HG02798 (cell line): ENCODE measurements around the gene MAPKAPK3.
"Not testable (repeated sequence)": the region's sequence is repeated elsewhere in the genome, so short reads cannot be mapped to it uniquely, and the experiment has no call there.

Experiments
- ATAC-seq: cut with Tn5 transposase; IDR thresholded peaks from one replicate; pipeline ENCODE4 v1.9.1; 2021; ENCODE audit warnings: mild to moderate bottlenecking; ENCODE audit not compliant: unreplicated experiment, poor library complexity

Gene MAPKAPK3

GRCh38 chr3:50675179-50676030 is 58.5 kb downstream of the MAPKAPK3 start:
- peak; percentile 29 for ATAC-seq

- no peak for ATAC-seq
These were observed 59.2 kb downstream of the MAPKAPK3 start for GRCh38 chr3:50676031-50676705.

- ATAC-seq = no peak
These were observed 70.3 kb downstream of the MAPKAPK3 start for GRCh38 chr3:50687127-50687751.

GRCh38 chr3:50687916-50688315 is 71.0 kb downstream of the MAPKAPK3 start:
- ATAC-seq = no peak

- ATAC-seq = not testable (repeated sequence)
These were observed 71.7 kb downstream of the MAPKAPK3 start for GRCh38 chr3:50688602-50689001.

DNA sequence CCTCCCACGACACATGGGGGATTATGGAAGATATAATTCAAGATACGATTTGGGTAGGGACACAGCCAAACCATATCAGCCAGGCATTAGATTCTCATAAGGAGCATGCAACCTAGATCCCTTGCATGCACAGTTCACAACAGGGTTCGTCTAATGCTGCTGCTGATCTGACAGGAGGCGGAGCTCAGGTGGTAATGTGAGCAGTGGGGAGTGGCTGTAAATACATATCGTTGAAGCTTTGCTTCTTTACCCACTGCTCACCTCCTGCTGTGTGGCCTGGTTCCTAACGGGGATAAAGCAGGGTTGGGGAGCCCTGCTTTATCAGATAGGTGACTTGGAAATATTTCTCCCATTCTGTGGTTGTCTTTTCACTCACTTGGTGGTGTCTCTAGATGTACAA is 72.6 kb downstream of the MAPKAPK3 start:
- ATAC-seq = no peak

DNA sequence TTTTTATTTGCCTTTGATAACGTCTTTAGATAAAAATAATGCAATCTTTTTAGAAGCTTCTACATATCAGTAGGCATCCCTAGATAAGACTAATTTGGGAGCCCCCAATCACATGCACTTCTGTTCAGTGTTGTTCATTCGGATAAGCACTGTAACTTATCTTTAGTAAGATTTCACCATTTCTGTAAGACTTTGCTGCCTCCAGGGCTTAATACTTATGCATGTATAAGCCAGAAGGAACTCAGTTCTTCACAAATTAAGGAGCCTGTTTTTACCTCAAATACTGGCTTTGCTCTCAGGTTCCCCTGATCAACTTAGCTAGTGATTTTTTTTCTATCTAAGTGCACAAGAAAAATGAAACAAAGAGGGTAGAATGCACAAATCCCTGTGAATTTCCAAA is 78.1 kb downstream of the MAPKAPK3 start:
- ATAC-seq = no peak

DNA sequence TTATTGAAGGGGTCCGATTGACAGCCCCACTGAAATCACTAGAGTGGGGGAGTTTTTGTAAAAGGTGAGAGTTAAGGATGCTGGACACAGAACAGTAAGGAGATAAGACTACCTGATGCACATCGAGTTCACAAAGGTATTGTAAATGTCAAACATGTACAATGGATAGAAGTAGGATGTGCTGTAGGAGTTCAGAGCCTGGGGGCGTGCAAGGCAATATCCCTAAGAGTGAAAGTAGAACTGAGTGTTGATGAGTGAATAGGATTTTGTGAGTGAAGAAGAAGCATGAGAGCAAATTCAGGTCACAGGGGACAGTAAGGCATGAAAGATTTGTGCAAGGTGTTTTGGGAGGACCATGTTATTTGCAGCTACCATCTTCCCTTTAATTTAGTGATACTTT is 79.3 kb downstream of the MAPKAPK3 start:
- no peak for ATAC-seq

- ATAC-seq = no peak
These were observed 81.3 kb downstream of the MAPKAPK3 start for GRCh38 chr3:50698269-50698668.
